NB4 (cell line): ENCODE measurements around the gene IFNL1.

Source experiments
- MYC ChIP-seq: IDR thresholded peaks from 2 replicates; pipeline ENCODE4 v1.6.1; 2011; ENCODE audit warnings: low read depth, low read length
- POLR2A ChIP-seq: IDR thresholded peaks from 2 replicates; pipeline ENCODE4 v1.6.1; 2011; ENCODE audit warnings: mild to moderate bottlenecking; ENCODE audit not compliant: insufficient read length; ENCODE audit errors: extremely low read depth
- TF ChIP-seq, protein P1 (sequence below): IDR thresholded peaks from one replicate; pipeline ENCODE4 v1.5.1; 2012; ENCODE audit warnings: low read depth, low read length
- TF ChIP-seq, protein P2 (sequence below): IDR thresholded peaks from 2 replicates; pipeline ENCODE4 v1.6.1; 2011; ENCODE audit warnings: low read depth, low read length

DNA sequence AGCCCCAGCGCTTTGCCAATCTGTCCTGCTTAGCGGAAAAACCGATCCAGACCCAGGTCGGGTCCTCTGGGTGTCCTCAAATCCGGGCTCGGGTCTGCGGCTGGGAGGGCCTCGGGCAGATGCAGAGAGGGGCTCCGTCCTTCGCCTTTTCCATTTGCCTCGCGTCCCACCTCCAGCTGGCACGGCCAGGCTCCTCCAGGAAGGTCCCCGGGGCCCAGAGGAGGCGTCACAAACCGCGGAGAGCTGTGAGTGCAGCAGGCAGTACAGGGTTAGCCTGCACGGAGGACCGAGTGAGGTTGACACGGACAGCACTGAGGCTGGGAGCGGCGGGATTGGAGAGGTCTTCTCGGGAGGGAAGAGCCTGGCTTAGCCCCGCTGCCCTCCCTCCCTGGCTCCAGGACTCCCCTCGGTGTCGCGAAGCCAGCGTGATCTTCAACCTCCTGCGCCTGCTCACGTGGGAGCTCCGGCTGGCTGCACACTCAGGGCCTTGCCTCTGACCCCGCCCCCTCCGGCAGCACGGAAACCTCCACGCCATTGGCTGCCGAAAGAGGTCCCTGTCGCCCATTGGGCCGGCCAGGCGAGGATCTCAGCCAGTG, 30.8 kb upstream of the IFNL1 start:
- TF ChIP-seq POLR2A (no peak), MYC (no peak)
- TF ChIP-seq, protein P1, sequence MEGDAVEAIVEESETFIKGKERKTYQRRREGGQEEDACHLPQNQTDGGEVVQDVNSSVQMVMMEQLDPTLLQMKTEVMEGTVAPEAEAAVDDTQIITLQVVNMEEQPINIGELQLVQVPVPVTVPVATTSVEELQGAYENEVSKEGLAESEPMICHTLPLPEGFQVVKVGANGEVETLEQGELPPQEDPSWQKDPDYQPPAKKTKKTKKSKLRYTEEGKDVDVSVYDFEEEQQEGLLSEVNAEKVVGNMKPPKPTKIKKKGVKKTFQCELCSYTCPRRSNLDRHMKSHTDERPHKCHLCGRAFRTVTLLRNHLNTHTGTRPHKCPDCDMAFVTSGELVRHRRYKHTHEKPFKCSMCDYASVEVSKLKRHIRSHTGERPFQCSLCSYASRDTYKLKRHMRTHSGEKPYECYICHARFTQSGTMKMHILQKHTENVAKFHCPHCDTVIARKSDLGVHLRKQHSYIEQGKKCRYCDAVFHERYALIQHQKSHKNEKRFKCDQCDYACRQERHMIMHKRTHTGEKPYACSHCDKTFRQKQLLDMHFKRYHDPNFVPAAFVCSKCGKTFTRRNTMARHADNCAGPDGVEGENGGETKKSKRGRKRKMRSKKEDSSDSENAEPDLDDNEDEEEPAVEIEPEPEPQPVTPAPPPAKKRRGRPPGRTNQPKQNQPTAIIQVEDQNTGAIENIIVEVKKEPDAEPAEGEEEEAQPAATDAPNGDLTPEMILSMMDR: no peak
- TF ChIP-seq, protein P2, sequence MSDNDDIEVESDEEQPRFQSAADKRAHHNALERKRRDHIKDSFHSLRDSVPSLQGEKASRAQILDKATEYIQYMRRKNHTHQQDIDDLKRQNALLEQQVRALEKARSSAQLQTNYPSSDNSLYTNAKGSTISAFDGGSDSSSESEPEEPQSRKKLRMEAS: no peak
